ENCODE measurements around the gene WDR64.
"Not testable (repeated sequence)": the region's sequence is repeated elsewhere in the genome, so short reads cannot be mapped to it uniquely, and the experiment has no call there.

Gene WDR64

DNA sequence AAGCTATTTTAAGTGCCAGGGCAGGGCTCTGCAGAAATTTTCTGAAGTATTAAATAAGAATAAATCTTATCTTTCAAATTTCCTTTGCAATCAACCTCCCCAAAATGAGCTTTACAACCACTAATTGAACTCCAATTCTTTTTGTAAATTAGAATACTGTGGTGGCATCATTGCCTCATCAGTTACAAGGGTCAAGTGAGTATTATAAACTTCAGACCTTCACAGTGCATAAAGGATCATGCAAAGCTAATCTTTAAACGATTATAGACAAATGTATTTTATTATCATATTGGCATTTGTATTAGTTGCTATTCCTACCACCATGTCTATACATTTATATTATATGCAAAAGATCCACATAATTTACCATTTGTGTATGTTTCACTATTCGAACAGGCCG is 19.1 kb upstream of the WDR64 start:
- DNase-seq, result no peak

DNA sequence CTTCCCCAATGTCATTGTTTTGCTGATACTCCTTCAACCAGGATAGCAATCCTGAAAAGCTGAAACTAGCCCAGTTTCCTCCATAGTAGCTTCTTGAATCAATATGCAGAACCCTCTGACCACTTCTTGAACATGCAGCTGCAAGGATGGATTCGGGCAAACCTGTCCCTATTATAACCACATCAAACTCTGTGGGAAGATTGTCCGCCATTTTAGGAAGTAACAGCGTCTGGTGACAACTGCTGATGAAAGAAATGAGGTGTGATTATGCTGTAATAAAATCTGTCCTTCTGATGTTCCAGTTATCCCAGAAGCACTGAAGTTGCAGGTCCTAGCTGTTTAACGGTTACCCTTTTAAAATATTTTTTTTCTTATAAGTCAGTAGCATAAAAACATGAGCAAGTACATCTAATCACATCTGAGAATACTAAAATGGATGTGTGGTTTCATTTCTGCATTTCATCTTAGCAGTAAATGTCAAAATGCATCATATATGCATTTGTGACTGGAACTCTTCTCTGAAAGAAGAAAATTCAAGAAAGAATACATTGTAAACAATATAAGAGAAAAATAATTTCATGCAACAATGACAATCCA is 16.4 kb upstream of the WDR64 start:
- no peak for DNase-seq

DNA sequence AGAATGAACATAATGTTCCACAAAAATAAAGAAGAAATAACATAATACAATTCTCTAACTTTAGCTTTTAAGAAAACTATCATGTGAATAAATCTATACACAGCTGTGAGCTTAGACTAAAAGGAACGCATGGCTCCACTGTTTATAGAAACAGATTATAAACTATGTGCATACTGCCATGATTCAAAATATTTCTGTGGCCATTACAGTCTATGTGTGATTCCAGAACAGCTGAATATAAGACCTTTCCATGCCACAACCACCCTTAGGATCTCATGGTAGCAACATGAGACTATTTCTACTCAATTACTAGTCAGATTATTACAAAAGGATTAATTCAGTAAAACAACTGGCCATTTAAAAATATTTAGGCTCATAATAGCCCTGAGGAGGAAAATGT is 15.8 kb upstream of the WDR64 start:
- no peak for DNase-seq

DNA sequence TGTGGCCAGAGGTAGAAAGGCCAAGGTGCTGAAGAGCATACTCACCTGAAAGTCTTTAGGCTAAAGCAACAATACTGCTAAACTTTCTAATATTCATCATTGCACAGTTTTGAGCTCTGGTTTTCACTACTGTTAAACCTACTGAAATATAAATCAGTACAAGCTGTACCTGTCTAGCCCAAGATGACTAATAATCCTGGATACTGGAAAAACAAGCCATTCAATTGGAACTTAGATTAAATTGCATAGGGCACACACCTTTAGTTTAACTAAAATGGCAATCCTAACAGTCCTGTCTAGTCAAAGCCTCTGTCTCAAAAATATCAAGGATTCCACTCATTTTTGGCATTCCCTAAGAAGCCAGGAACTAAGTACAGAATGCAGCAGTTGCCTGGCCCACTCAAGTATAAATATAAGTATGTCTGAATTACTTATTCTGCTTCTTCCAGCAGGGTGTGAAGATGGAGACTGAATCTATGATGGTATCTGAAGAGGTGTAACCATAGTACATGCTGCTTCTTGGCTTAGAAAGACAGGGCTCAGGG is 15.0 kb upstream of the WDR64 start:
- no peak for DNase-seq

DNA sequence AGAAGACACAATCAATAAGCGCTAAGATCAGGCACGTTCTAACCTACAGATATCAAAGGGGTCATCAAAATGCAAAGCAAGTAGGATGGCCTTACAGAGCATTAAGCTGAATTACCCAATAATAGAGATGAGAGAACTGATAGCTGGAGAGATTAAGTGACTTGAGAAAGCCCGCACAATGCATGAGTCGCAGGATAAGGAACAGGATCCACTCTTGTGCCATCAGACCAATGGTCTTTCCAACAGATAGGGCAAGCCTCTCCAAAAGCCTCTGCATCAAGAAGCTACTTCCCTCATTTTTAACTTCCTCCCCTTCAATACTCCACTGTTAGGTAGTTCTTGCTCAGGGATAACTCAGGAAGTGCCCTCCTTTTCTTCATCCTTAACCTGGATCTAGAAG is 14.5 kb upstream of the WDR64 start:
- no peak for DNase-seq

DNA sequence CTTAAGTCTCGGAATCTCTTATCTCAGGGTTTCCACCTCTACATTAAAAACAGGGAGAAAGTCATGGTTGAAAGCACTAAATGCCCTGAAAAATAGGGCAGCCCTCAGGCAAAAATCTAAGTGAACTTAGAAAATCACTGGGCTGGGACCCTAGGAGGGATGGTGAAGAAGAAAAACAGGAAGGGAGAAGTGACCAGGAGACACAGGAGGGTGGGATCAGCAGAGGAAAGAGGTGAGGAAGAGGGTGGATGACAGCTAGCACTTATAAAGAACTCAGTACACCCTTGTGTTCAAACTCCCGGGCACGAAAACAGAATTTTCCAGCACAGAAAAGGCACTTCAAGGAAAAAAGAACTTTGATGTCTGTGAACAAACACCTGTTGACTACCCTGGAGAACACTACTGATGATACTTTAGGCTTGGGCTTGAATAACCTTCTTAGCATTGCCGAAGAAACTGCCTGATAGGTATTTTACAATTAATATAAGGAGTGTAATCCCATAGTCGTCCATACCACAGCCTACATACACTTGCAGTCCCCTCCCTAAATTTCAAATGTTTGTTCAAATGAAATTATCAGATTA is 13.9 kb upstream of the WDR64 start:
- no peak for DNase-seq

DNA sequence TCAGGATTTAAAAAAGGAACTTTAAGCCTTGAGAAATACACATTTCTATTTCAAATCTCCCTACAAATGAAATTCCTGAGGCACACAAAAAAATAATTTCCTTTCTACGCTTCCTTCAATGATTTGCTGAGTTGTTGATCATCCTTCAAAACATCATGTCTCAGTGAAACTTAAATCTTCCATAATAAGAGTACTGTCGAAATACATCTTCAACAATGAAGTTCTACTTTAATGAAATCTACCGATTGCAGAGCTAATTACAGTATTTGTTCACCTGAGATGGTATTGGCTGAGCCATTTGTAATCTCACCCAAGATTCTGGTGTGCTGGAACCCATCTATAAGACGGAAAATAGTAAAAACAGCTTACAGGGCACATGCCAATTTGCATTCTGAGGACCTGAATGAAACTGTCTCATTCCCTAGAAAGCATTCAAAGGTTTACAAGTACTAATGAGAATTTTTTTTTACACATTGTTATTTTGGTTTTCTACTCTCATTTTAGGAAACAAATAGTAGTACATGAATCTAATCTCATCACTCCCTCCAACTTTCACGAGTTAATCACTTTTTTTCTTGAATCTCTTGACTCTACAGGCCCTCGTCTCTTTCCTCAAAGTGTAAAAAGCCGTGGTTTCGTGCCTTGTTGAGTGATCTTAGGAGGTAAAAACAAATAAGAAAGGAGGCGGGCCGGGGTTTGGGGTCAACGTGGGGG is 13.0 kb upstream of the WDR64 start:
- no peak for DNase-seq

DNA sequence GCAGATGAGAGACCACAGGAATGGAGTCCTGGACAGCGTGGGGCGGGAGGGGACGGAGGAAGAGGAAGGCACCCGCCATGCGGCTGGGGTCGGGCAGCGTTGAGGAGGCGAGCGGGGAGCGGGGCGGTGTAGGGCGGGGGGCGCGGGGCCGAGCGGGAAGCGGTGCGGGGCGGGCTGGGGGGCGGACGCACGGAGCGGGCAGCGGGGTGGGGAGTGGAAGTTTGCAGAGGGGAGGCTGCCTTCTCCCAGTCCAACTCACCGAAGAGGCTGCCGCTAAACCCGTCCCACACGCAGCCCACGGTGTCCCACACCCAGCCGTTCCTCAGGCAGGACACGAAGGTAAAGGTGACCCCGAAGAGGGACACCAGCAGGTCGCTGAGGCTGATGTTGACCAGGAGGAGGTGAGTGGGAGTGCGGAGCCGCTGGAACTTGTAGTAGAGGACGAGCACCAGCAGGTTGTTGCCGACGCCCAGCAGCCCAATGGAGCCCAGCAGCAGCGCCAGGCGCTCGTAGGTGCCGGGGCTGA is 12.4 kb upstream of the WDR64 start:
- DNase-seq, result no peak

DNA sequence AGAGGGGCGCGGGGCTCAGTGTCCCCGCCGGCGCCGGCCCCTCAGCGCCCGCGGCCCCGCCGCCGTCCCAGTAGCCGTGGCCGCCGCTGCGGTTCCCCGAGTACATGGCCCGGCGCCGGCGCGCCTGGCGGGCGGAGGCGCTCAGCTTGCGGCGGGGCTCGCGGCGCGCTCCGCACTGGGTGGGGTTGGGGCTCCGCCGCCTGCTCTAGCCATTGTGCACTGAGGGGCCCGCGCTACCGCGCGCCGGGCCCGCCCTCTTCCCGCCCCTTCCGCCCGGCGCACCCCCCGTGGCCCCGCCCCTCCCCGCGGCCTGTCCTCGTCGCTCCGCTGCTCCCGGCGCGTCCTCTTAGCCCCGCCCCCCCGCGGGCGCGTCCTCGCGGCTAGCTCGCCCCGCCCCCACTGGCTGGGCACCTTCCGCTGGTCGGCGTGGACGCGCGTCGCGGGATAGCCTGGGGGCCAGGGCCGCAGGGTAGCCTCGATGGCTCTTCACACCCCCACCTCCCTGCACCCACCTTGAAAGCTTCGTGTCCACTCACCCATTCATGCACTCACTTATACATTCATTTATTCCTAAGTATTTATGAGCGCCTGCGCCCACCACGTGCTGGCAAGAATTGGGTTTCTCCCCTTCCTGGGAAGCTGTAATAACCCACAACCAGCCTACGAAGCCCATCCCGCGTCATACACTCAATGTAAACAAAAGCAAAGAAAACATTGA is 11.8 kb upstream of the WDR64 start, which contains the start of the genes CHML and OPN3:
Gene CHML (minus strand): TSS at position 221 of the 718 bp plus-strand sequence. CDS start 4,603 bp downstream, outside the sequence.
Gene OPN3 (minus strand): TSS at position 221 of the 718 bp plus-strand sequence. CDS start 115 bp downstream, at position 106.
- DNase-seq, result no peak

DNA sequence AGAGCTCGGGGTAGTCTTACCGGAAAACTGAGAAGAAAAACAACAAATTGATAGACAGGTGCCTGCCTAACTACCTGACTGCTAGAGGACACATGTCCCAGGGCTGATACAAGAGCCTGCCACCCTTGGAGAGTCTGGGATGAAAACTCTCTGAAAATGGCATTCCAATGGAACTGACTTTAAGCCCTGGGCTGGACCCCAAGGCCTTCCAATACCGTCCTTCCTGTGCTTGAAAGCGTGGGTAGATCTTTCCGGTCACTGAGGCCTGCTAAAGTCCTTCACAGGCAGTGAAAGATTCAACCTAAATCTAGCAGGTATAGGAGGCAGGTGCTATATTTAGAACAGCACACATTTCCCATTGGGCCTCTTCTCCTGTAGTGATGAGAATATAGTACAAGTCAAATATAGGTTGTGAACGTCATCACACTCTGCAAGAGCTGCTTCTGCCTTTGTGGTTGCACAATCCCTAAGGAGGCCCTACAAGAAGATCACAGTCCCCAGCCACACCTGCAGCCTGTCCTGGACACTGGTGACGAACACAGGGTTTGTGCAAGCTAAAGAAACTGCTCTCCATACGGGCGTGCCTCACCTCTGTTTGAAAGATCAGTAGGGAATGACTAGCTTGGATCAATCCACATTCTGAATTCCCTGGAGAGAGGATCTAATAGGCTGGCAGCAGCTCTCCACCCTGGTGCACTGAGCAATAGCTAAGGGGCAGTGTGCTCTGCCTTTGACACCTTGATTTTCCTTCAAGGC is 11.0 kb upstream of the WDR64 start:
- no peak for DNase-seq

DNA sequence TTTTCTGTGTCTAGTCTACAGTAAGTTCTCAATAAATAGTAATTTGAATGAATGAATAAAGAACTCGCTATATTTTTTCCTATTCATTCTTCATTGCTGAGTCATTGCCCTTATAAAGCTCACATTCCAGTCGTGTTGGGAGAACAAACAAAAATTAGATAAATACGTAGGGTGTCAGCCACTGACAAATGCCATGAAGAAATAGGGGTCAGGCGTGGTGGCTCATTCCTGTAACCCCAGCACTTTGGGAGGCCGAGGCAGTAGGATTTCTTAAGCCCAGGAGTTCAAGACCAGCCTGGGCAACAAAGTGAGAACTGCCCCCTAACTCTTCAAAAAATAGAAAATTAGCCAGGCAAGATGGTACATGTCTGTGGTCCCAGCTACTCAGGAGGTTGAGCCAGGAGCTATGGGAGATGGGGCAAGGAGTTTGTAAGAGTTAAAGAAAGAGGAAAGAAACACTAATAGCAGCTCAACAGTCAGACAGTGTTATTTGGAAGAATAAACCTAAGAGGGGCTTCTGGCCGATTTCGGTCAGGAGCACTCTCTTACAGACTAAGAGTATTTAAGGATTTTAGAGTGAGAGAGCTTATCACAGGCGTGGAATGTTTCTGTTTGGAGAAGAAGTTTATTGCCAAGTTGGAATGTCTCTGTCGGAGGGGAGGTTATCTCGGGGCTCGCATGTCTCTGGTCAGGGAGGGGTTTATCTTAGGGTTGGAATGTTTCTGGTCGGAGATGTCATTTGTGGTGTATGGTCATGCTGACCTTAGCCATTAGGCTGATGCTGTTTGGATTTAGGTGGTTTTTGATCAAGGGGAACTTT is 10.1 kb upstream of the WDR64 start:
- DNase-seq, result no peak

DNA sequence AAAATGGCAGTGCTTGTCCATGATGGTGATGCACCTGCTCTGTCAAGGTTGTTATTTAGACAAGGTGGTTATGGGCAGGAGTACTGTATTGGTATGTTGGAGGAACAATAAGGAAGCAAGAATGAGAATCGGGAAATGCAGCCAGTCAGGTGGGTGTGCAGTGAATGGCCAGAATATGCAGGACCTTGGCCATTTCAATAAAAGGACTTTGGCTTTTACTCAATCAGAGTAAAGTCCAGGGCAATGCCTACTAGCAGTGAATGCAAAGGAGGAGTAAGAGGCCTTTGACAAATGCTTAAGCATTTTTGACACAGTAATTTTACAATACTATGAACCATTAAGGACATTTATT is 9.5 kb upstream of the WDR64 start:
- DNase-seq, result no peak

DNA sequence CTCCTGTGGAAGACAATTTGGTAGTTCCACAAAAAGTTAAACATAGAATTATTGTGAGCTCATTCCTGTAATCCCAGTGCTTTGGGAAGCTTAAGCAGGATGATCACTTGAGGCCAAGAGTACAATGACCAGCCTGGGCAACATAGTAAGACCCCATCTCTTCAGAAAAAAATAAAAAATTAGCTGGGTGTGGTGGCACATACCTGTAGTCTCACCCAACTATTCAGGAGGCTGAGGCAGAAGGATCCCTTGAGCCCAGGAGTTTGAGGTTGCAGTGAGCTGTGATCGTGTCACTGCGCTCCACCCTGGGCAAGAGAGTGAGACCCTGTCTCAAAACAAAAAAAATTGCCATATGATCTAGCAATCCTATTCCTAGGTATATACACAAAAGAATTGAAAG is 7.8 kb upstream of the WDR64 start:
- no peak for DNase-seq

DNA sequence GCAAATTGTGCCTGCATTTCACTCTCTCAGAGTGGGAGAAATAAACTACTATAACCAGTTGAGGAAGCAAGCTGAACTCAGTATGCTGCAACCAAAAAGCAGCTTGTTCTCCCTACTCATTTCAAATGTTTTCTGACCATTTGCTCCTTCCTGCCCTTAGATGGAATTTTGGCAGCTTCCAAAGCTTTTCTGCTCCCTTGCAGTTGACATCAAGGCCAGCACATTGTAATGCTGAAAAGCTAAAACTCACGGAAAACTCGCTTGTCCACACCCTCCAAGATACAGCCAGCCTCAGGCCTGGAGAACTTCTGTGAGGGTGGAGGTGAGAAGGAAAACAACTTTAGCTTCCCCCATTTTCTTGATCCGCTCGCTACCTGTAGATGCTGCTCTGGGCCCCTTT is 6.9 kb upstream of the WDR64 start:
- no peak for DNase-seq

DNA sequence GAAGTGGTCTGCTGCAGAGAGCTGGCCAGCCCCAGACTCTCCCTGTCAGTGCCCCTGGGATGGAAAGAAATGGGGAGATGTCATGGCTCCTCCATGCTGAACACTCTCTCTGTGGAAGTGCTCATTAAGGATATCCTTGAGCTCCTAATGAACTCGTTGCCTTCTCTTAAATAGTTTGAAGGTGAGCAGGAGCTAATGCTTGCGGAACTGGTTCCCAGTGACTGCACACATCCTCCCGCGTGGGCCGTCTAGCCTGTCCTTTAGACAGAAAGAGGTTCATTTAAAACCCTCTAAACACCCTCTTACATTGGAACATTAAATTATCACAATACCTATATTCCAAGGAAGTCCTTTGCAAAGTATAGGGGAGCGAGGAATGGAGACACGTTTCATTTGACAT is 5.9 kb upstream of the WDR64 start:
- DNase-seq, result no peak

DNA sequence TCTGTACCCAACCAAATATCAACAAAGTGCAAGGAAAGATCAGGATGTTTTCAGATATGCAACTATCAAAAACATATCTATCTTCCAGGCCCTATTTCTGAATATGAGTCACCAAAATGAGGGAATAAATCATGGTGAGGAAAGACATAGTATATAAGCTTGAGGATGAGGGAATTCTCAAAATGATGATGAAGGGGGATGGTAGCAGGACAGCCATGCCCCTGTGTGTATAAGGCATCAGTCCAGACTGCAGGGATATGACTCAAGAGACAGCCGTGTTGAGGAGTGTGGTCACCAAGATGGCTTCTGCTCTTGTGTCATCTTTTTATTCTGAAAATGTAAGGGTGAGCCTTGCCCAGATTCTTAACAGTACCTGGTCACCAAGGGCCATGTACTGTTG is 4.4 kb upstream of the WDR64 start:
- no peak for DNase-seq

DNA sequence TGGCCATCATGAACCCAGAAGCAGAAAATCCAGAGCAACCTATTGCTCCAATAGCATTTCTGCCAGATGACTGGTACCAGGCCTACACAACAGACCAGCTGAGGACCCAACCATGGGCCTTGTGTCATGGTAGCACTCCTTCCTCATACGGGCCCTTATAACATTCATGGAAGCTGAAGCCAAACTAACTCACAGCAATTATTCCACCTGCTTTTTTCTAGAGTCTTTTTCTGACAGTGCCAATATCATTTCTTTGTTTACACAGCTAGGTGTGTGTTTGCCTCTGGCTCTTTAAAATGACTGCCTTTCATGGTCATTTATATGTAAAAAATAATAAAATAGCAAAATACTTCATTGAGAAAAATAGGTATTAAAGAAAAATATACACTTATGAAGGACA is 3.9 kb upstream of the WDR64 start:
- DNase-seq, result no peak

DNA sequence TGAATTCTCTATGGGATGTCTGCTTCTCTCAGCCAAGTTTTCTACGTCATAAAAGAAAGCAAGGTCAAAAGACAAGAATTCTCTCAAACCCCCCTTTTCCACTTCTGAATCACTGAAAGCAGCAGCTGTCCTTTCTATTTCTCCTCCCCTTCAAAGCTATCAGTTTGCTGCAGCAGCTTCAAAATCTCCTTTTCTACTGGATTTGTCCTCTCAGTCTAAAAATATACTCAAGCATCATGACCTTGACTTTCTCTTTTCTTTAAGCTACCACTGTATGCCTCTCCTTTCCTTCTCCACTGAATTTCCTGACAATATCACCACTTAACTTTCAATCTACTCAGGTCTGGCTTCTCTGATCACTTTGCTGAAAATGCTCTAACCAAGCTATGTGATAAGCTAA is 1.9 kb downstream of the WDR64 start:
- no peak for DNase-seq

DNA sequence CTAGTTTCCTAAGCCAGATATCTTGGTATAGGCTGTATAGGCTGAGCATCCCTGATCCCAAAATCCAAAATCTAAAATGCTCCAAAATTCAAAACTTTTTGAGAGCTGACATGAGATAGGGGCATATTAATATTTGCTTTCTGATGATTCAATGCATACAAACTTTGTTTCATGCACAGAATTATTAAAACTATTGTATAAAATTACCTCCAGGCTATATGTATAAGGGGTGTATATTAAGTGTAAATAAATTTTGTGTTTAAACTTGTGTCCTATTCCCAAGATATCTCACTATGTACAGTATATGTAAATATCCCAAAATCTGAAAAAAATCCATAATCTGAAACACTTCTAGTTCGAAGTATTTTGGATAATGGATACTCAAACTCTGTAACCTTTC is 2.6 kb downstream of the WDR64 start:
- no peak for DNase-seq

DNA sequence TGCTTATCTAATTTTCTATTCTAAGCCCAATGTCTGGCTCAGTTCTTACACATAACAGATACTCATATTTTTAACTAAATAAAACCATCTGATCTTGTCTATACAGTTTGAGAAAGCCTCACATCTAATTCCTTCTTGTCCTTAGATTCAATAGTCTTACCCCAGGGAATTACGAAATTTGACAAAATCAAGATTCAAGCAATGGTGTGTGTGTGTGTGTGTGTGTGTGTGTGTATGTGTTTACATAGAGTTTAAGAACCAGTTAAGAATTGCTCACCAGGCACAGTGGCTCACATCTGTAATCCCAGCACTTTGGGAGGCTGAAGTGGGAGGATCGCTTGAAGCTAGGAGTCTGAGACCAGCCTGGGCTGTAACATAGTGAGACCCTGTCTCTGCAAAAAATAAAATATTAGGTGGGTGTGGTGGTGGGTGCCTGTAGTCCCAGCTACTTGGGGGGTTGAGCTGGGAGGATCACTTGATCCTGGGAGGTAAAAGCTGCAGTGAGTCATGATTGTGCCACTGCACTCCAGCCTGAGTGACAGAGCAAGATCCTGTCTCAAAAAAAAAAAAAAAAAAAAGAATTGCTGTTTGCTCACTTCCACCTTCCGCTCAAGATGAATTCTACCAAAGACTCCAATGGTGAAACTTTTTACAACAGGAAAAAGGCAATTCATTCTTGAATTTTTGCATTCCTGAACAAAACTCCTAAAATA is 6.2 kb downstream of the WDR64 start:
- no peak for DNase-seq

DNA sequence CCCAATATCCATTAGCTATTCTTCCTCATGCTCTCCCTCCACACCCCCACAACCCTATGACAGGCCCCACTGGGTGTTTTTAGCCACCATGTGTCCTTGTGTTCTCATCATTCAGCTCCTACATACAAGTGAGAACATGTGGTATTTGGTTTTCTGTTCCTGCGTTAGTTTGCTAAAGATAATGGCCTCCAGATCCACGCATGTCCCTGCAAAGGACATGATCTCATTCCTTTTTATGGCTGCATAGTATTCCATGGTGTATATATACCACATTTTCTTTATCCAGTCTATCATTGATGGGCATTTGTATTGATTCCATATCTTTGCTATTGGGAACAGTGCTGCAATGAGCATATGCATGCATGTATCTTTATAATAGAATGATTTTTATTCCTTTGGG is 6.9 kb downstream of the WDR64 start:
- DNase-seq, result not testable (repeated sequence)
